ENCODE results near the gene RNPEP. TPM values are rescaled to one million over a fixed set of nuclear protein-coding genes. Genes with fewer than 3 reads are reported as not detected.
A peak's percentile ranks its signal among the peaks of the same experiment; 100 is the strongest.

RNPEP gene, protein sequence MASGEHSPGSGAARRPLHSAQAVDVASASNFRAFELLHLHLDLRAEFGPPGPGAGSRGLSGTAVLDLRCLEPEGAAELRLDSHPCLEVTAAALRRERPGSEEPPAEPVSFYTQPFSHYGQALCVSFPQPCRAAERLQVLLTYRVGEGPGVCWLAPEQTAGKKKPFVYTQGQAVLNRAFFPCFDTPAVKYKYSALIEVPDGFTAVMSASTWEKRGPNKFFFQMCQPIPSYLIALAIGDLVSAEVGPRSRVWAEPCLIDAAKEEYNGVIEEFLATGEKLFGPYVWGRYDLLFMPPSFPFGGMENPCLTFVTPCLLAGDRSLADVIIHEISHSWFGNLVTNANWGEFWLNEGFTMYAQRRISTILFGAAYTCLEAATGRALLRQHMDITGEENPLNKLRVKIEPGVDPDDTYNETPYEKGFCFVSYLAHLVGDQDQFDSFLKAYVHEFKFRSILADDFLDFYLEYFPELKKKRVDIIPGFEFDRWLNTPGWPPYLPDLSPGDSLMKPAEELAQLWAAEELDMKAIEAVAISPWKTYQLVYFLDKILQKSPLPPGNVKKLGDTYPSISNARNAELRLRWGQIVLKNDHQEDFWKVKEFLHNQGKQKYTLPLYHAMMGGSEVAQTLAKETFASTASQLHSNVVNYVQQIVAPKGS
- polyA plus RNA-seq (2013, experiment 1 of 2): 27.2 TPM
- polyA plus RNA-seq (2013, experiment 2 of 2): 27.8 TPM

DNA sequence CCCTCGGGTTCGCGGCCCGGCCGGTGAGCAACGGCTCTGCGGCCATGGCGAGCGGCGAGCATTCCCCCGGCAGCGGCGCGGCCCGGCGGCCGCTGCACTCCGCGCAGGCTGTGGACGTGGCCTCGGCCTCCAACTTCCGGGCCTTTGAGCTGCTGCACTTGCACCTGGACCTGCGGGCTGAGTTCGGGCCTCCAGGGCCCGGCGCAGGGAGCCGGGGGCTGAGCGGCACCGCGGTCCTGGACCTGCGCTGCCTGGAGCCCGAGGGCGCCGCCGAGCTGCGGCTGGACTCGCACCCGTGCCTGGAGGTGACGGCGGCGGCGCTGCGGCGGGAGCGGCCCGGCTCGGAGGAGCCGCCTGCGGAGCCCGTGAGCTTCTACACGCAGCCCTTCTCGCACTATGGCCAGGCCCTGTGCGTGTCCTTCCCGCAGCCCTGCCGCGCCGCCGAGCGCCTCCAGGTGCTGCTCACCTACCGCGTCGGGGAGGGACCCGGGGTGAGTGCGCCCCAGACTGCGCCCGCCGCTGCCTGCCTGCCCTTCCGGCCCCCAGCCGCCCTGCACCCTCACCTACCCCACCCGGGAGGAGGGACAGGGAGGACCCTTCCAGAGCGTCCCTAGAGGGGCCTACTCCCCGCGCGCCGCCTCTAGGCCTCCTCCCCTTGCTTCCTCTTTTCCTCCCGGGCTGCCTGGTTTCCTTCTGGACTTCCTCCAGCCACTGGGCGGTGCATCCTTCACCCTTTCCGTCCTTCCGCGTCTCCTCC lies at the start of gene RNPEP:
RNPEP (plus strand) TSS at position 26 of the 757 bp plus-strand sequence; CDS start at position 45, 19 bp downstream.
- H3K56ac ChIP-seq (ENCODE audit: low read length): peak within 1 kb of the TSS; percentile 91
- no peak within 1 kb of the TSS for H4K5ac ChIP-seq (ENCODE audit: low read length)
- H3K4me1 ChIP-seq (ENCODE audit: control insufficient read depth, low read depth, low read length): no peaks in the 10 kb centered on the region
- H2BK5ac ChIP-seq (ENCODE audit: low read length): peak within 1 kb of the TSS; percentile 58
- no peaks in the 10 kb centered on the region for H3K36me3 ChIP-seq (ENCODE audit: control insufficient read depth, insufficient read depth, low read length)
- H3K9ac ChIP-seq (ENCODE audit: low read length): peak within 1 kb of the TSS; percentile 88
- peak within 1 kb of the TSS; percentile 63 for H3K4ac ChIP-seq (ENCODE audit: low read depth, low read length)
- no peak within 1 kb of the TSS for H2BK15ac ChIP-seq (replicated peaks; ENCODE audit: low read depth)
- peak within 1 kb of the TSS; percentile 70 for H3K4me2 ChIP-seq (ENCODE audit: low read length)
- no peak within 1 kb of the TSS for H2AK5ac ChIP-seq (ENCODE audit: low read length)
- no peak within 1 kb of the TSS for H2BK120ac ChIP-seq (ENCODE audit: low read depth, low read length)
- peak within 1 kb of the TSS; percentile 18 for H3K27ac ChIP-seq (ENCODE audit: low read depth, low read length)
- H3K4me3 ChIP-seq (ENCODE audit: low read length): peak within 1 kb of the TSS; percentile 83
- H3K23ac ChIP-seq (ENCODE audit: low read length): no peak within 1 kb of the TSS
- no CpG with 5 or more reads among the region's 80 CpGs for WGBS (ENCODE audit: extremely low coverage, insufficient coverage, low lambda C conversion rate)
- H3K18ac ChIP-seq (ENCODE audit: low read length): peak within 1 kb of the TSS; percentile 84
- H3K27me3 ChIP-seq (ENCODE audit: insufficient read depth, low read length, poor library complexity): no peaks in the 10 kb centered on the region
- peaks cover 11% of the 10 kb centered on the region for H3K79me2 ChIP-seq (ENCODE audit: control insufficient read depth, insufficient read depth, low read length)
- no peak within 1 kb of the TSS for H4K8ac ChIP-seq (ENCODE audit: low read depth, low read length)
- peak; percentile 84 for DNase-seq
- H3K79me1 ChIP-seq (ENCODE audit: low read length): peaks cover 5% of the 10 kb centered on the region

DNA sequence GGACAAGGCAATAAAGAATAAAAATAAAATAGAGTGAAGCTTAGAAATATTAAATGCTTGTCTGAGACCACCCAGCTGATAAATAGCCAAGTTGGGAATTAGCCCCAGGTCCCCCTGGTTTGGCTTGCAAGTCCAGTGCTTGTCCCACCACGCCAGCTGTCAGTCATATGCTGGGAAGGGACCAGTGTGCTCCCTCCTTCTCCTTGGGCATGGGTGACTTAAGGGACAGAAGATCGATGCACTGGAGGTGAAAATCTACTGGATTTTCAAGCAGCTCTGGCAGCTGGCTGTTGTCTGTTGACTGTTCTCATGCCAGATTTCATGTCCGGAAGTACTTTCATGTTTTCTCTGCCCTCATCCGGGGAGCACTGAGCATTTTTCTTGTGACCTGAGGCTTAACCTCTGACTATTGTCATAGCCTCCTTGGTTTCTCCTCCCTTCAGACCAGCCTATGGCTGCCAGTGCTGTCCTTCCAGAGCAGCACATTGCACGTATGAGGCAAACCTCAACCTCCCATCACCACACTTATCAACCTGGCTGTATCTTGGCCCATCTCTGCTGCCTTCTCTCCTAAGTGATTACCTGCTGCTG lies 48.5 kb upstream of the RNPEP start:
- H3K18ac ChIP-seq (ENCODE audit: low read length): no peak overlapping the region
- H3K4me1 ChIP-seq (ENCODE audit: control insufficient read depth, low read depth, low read length): no peaks in the 10 kb centered on the region
- no peak overlapping the region for H3K23ac ChIP-seq (ENCODE audit: low read length)
- no peaks in the 10 kb centered on the region for H3K27me3 ChIP-seq (ENCODE audit: insufficient read depth, low read length, poor library complexity)
- H2AK5ac ChIP-seq (ENCODE audit: low read length): no peak overlapping the region
- no peak overlapping the region for H3K27ac ChIP-seq (ENCODE audit: low read depth, low read length)
- H2BK120ac ChIP-seq (ENCODE audit: low read depth, low read length): no peak overlapping the region
- H3K4me2 ChIP-seq (ENCODE audit: low read length): no peak overlapping the region
- DNase-seq: no peak
- H3K4ac ChIP-seq (ENCODE audit: low read depth, low read length): no peak overlapping the region
- no peak overlapping the region for H3K4me3 ChIP-seq (ENCODE audit: low read length)
- H4K5ac ChIP-seq (ENCODE audit: low read length): no peak overlapping the region
- WGBS (ENCODE audit: extremely low coverage, insufficient coverage, low lambda C conversion rate): no CpG with 5 or more reads among the region's 5 CpGs
- H2BK5ac ChIP-seq (ENCODE audit: low read length): no peak overlapping the region
- no peak overlapping the region for H3K9ac ChIP-seq (ENCODE audit: low read length)
- H3K79me2 ChIP-seq (ENCODE audit: control insufficient read depth, insufficient read depth, low read length): no peaks in the 10 kb centered on the region
- H3K79me1 ChIP-seq (ENCODE audit: low read length): no peaks in the 10 kb centered on the region
- no peaks in the 10 kb centered on the region for H3K36me3 ChIP-seq (ENCODE audit: control insufficient read depth, insufficient read depth, low read length)
- H3K56ac ChIP-seq (ENCODE audit: low read length): no peak overlapping the region
- no peak overlapping the region for H4K8ac ChIP-seq (ENCODE audit: low read depth, low read length)
- no peak overlapping the region for H2BK15ac ChIP-seq (replicated peaks; ENCODE audit: low read depth)

DNA sequence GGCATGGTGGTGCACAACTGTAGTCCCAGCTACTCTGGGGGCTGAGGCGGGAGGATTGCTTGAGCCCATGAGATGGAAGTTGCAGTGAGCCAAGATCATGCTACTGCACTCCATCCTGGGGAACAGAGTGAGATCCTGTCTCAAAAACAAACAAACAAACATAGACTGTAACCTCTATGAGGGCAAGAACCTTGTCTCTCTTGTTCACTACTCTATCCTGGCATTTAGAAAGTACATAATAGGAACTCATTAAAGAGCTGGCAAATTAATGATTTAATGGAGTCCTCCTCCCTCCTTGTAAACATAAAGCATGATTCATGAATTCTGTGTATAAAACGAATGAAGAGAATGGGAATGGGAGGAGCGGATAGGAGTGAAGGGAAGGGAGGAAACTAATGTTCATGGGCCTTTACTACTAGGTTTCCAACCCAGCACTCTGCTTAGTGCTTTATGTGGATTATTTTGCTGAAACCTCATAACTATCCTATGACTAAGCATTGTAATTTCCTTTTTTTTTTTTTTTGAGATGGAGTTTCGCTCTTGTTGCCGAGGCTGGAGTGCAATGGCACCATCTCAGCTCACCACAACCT lies 44.7 kb upstream of the RNPEP start:
- Histone ChIP-seq H3K4me1 (ENCODE audit: control insufficient read depth, low read depth, low read length) (peaks cover 4% of the 10 kb centered on the region), H2BK15ac (replicated peaks; ENCODE audit: low read depth) (no peak overlapping the region), H3K4me3 (ENCODE audit: low read length) (no peak overlapping the region), H3K4ac (ENCODE audit: low read depth, low read length) (no peak overlapping the region), H3K27ac (ENCODE audit: low read depth, low read length) (no peak overlapping the region), H3K23ac (ENCODE audit: low read length) (no peak overlapping the region), H2AK5ac (ENCODE audit: low read length) (no peak overlapping the region), H3K18ac (ENCODE audit: low read length) (no peak overlapping the region), H3K36me3 (ENCODE audit: control insufficient read depth, insufficient read depth, low read length) (no peaks in the 10 kb centered on the region), H3K79me1 (ENCODE audit: low read length) (no peaks in the 10 kb centered on the region), H3K9ac (ENCODE audit: low read length) (no peak overlapping the region), H4K8ac (ENCODE audit: low read depth, low read length) (no peak overlapping the region), H3K27me3 (ENCODE audit: insufficient read depth, low read length, poor library complexity) (no peaks in the 10 kb centered on the region), H3K56ac (ENCODE audit: low read length) (no peak overlapping the region), H2BK120ac (ENCODE audit: low read depth, low read length) (no peak overlapping the region), H2BK5ac (ENCODE audit: low read length) (no peak overlapping the region), H4K5ac (ENCODE audit: low read length) (no peak overlapping the region), H3K79me2 (ENCODE audit: control insufficient read depth, insufficient read depth, low read length) (no peaks in the 10 kb centered on the region), H3K4me2 (ENCODE audit: low read length) (no peak overlapping the region)
- WGBS (ENCODE audit: extremely low coverage, insufficient coverage, low lambda C conversion rate): 100% methylated on average over 1 of the region's 5 CpGs
- DNase-seq: no peak

- Histone ChIP-seq H3K23ac (ENCODE audit: low read length) (no peak overlapping the region), H3K27ac (ENCODE audit: low read depth, low read length) (no peak overlapping the region), H3K56ac (ENCODE audit: low read length) (no peak overlapping the region), H3K18ac (ENCODE audit: low read length) (no peak overlapping the region), H2BK120ac (ENCODE audit: low read depth, low read length) (no peak overlapping the region), H3K9ac (ENCODE audit: low read length) (no peak overlapping the region), H3K4me2 (ENCODE audit: low read length) (no peak overlapping the region), H2BK5ac (ENCODE audit: low read length) (no peak overlapping the region), H3K79me2 (ENCODE audit: control insufficient read depth, insufficient read depth, low read length) (no peaks in the 10 kb centered on the region), H2BK15ac (replicated peaks; ENCODE audit: low read depth) (no peak overlapping the region), H3K4me1 (ENCODE audit: control insufficient read depth, low read depth, low read length) (peaks cover 4% of the 10 kb centered on the region), H4K8ac (ENCODE audit: low read depth, low read length) (no peak overlapping the region), H3K4me3 (ENCODE audit: low read length) (no peak overlapping the region), H3K4ac (ENCODE audit: low read depth, low read length) (no peak overlapping the region), H3K79me1 (ENCODE audit: low read length) (no peaks in the 10 kb centered on the region), H4K5ac (ENCODE audit: low read length) (no peak overlapping the region), H2AK5ac (ENCODE audit: low read length) (no peak overlapping the region), H3K36me3 (ENCODE audit: control insufficient read depth, insufficient read depth, low read length) (no peaks in the 10 kb centered on the region), H3K27me3 (ENCODE audit: insufficient read depth, low read length, poor library complexity) (no peaks in the 10 kb centered on the region)
- WGBS (ENCODE audit: extremely low coverage, insufficient coverage, low lambda C conversion rate): no CpG with 5 or more reads among the region's 4 CpGs
- DNase-seq: no peak
These were observed 43.9 kb upstream of the RNPEP start for GRCh38 chr1:201938440-201939035.

DNA sequence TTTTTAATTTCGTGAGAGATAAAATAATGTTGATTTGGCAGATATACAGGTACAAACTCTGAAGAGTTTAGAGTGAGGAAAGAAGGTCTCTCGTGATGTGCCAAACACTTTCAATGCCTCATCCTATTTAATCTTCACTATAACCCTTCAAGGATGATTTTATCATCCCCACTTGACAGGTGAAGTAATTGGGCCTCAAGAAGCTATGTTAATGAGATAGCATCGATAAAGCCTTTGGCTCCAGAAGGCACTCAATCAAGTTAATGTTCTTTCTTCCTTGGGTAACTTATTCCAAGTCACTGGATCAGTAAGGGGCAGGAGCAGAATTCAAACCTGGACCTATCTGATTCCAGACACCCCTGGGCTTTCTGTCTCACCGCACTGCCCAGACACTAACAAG lies 43.3 kb upstream of the RNPEP start:
- Histone ChIP-seq H2BK5ac (ENCODE audit: low read length) (no peak overlapping the region), H3K23ac (ENCODE audit: low read length) (no peak overlapping the region), H2BK120ac (ENCODE audit: low read depth, low read length) (no peak overlapping the region), H3K4me3 (ENCODE audit: low read length) (no peak overlapping the region), H3K4ac (ENCODE audit: low read depth, low read length) (no peak overlapping the region), H3K56ac (ENCODE audit: low read length) (no peak overlapping the region), H3K36me3 (ENCODE audit: control insufficient read depth, insufficient read depth, low read length) (no peaks in the 10 kb centered on the region), H3K4me2 (ENCODE audit: low read length) (no peak overlapping the region), H3K27ac (ENCODE audit: low read depth, low read length) (no peak overlapping the region), H3K9ac (ENCODE audit: low read length) (no peak overlapping the region), H3K4me1 (ENCODE audit: control insufficient read depth, low read depth, low read length) (peaks cover 4% of the 10 kb centered on the region), H2AK5ac (ENCODE audit: low read length) (no peak overlapping the region), H3K79me1 (ENCODE audit: low read length) (no peaks in the 10 kb centered on the region), H3K18ac (ENCODE audit: low read length) (no peak overlapping the region), H2BK15ac (replicated peaks; ENCODE audit: low read depth) (no peak overlapping the region), H4K8ac (ENCODE audit: low read depth, low read length) (no peak overlapping the region), H3K79me2 (ENCODE audit: control insufficient read depth, insufficient read depth, low read length) (no peaks in the 10 kb centered on the region), H3K27me3 (ENCODE audit: insufficient read depth, low read length, poor library complexity) (no peaks in the 10 kb centered on the region), H4K5ac (ENCODE audit: low read length) (no peak overlapping the region)
- no CpG with 5 or more reads among the region's 4 CpGs for WGBS (ENCODE audit: extremely low coverage, insufficient coverage, low lambda C conversion rate)
- DNase-seq: no peak

Measured in mesendoderm (in vitro differentiated cells).